IPS-NIHi7 (cell line): ENCODE data around the gene MCF2.

ENCODE experiments used
- DNase-seq: peaks from one replicate; pipeline ENCODE4 v3.0.0; 2012; ENCODE audit warnings: mixed read lengths; ENCODE audit errors: extremely low spot score

MCF2 gene

DNA sequence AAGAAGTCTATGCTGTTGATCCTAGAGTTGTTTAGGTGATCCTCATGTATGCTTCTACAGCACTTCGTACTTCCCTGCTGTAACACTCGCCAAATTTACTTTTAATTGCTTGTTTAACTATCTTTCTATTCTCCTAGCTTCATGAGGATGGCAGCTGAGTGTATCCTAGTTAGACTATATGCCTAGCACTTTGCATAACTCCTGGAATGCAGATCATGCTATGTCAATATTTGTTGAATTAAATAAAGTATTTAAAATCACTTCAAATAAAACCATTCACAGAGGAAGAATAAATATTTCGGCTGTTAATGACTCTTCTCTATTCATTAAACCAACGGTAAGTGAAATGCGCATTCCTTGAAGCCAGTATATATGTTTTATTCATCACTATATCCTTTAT, 122.4 kb downstream of the MCF2 start:
- no peak for DNase-seq

DNA sequence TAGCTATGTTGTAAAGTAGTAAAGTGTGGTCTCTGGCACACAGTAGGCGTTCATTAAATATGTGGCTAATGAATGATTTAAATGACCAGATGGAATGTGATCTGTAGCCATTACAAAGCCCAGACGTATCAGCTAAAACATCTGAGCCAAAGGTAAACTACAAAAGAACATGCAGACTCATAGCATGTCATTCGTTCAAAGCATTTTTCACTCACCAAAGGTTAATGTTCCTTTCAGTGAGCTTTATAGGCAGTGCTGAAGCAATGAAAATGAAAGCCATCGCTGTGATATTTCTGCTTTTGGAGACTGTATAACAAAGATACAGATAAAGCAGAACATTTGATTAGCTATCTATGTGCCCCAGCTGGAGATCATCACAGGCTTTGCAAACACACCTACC, 126.9 kb downstream of the MCF2 start:
- no peak for DNase-seq

DNA sequence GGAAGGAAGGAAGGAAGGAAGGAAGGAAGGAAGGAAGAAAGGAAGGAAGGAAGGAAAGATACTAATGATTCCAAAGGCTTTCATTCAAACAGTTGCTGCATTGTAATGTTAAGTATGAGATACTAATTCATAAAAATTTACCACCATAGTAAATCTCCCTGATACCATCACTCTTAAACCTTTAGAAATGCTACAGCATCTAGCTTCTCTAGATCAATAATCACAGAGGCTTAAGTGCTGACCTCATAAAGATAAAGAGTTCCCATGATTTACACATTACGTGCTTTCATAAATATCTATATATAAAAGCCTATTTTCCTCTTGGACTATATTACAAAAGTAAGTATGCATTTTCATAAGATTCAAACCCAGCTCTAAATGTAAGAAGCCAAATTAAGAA, 141.0 kb downstream of the MCF2 start:
- no peak for DNase-seq

DNA sequence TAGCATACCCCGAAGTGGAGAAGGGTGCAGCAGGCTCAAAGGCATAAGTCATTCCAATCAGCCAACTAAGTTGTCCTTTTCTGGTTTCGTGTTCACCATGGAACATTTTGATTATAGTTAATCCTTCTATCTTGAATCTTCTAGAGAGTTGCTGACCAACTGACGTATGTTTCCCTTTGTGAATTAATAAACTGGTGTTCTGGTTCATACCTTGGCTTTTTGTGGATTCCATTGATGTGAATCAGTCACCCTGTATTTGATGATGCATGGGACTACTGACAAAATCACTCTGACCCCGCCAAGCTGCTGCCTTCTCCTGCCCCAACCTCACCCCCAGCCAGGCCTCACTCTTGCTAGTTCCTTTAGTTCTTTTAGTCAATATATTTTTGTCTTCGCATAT, 144.7 kb downstream of the MCF2 start:
- no peak for DNase-seq

DNA sequence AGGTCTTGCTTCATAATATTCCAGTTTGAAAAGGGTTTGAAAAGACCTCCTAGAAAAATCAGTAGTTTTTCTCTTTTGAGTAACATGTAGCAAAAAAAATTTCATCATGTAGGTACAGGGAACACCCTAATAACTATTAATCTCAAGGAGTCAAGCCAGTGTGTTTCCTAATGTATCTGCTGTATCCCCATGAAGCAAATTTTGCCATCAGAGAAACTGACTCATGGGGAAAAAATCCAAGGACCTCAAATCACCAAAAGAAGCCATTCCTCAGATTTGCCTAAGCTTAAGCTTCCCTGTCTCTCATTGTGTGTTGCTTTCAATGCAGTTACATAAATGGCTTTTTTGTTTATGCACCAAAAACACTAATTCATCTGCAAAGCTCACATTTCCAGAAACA, 147.7 kb downstream of the MCF2 start:
- no peak for DNase-seq

DNA sequence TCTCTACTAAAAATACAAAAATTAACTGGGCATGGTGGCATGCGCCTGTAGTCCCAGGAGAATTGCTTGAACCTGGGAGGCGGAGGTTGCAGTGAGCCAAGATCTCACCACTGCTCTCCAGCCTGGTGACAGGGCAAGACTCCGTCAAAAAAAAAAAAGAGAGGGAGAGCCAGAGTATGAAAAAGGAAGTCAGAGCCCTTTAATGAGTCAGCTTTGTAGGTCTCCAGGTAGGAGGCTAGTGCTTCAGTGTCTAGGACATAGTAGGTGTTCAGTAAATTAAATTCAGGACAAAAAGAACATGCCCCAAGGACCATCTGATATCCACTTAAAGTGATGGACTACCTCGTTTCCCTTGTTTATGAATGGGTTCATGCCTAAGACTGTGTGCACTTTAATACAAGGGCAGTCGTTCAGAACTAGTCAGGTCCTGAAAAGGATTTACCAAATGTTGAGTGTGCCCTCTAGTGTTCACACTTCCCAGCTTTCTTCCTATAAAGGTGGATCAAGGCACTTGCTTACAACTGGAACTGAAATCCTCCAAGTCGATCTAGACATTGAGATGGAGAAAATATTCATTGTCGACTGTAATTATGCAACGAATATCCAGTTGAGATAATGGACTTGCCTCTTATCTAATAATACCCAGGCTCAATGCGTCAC, 148.5 kb downstream of the MCF2 start:
- DNase-seq, result peak; percentile 58

DNA sequence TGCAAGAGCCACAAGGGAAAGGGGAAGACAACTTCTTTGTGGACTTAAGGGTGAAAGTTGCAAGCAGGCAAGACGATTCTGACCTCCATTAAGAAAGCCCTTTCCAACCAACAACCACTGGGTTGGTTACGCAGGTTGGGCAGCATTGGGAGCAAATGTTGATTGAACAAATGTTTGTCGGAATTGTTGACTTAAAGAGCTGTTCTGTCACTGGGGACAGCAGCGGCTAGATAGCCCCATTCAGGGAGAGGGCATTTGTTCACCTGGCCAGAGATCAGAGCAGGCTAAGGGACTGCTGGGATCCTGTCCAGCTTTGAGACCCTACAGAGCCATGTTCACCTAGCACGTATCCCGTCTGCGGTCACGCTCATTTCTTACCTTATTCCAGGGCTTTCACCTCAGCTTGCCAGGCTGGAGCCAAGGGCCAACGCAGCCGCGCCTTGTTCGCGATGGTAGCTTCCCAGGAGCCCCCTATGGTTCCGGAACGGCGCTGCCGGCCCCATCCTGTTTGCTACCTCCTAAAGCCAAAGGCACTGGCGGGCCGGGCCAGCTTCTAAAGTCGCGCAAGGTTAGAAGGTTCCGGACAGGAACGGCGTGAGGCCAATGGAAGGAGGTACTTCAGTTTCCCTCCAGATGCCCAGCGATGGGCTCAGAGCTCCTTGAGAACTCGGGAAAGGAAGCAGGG, 152.8 kb downstream of the MCF2 start:
- DNase-seq, result peak; percentile 17

DNA sequence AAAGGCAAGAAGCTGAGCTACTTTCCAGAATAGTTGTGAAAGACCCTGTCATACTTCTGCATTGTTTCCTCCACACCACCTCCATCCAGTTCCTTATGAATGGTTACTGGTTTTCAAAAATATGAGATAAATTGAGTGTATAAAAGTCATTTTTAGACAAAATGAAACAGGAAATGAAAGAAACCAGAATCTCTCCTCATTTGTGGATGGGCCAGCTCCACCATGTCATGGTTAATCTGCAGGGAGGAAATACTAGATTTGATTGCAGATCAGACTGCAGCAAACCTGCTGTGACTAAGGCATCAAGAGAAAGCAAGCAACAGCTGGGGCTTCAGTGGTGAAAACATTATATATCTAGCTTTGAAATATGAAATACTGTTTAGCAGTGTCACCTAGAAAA, 153.6 kb downstream of the MCF2 start:
- no peak for DNase-seq

DNA sequence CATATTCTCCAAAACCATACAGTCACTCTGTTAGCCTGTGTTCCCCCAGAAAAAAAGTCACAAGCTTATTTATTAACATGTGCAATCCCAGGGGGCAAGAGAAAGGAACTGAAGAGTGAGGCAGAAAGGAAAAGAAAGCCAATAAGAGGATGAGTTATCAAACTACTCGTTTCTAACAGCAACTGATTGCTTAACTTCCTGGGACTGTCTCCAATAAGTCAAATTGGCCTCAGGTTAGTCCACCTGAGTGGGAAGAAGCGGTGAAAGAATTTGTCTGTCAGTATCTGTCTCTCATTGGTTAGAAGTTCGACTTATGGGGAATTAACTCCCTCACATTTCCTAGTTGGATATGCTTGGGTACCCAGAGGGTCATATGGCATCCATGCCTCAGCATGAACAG, 163.4 kb downstream of the MCF2 start:
- no peak for DNase-seq

DNA sequence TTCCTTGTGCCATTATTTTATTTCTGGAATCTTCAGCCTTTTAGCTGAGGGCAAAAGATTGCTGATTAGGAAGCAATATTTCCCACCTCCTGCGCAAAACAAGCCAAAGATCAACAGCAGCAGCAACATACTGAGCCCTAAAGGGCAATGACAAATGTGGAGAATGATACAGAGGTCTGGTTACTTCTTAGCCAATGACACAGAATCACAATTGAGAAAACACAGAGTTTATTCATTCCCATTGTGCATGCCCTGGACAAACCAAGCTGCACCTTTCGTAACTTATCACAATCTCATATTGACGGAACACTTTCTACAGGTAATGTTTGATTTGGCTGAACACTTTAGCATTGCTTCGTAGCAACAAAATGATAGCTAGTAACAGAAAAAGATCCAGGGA, 164.0 kb downstream of the MCF2 start:
- no peak for DNase-seq

DNA sequence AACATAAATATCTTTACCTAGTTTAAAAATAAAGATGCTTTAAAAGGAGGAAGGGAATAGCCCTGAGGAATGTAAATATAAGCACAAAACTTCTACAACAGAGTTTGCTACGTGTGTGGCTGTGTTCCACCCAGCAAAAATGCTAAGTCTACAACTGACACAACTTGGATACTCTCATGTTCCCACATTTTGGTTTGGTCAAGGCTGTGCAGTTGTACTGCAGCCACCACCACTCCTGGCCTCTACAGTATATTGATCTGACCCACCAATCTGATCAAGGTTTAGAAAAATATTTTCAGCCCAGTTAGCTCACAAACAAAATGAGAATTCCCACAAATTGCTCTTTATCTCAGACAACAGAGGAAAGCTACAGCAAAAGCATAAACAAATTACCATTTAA, 165.3 kb downstream of the MCF2 start:
- DNase-seq, result no peak

DNA sequence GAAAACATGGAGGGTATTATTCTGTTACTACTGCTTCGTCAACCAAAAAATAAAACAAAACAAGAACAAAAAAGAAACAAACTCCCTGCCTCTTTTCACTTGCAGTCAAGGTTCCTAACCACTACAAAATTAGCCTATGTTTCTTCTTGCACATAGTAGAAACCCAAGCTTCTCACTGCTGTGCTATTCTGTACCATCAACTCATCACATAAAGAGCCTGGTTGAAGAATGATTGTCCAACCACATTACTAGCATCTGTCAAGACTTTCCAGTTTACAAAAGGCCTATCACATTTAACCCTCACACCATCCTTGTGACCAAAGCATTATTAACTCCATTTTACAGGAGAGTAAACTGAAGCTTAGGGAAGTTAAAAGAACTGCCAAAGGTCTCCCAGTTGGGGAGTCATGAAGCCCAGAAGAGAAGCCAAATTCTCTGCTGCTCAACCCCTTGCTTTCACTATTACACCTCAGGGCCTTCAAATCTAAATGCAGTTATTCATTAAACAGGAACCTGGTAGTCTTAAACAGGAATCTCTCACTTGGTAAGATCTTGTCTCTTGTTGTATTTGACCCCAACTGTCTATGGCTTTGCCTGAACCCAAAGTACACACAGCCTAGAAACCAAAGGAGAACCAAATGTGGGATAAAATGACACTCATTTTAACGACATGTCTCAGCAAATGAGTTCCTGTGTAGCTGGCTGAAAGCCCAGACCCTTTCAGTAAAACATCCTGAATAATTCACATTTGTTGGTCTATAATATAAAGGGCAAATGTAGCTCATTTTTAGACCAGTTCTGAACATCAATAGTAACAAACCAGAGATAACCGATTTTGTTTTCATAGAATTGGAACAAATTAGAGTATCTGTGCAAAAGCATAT, 168.8 kb downstream of the MCF2 start:
- DNase-seq, result no peak

DNA sequence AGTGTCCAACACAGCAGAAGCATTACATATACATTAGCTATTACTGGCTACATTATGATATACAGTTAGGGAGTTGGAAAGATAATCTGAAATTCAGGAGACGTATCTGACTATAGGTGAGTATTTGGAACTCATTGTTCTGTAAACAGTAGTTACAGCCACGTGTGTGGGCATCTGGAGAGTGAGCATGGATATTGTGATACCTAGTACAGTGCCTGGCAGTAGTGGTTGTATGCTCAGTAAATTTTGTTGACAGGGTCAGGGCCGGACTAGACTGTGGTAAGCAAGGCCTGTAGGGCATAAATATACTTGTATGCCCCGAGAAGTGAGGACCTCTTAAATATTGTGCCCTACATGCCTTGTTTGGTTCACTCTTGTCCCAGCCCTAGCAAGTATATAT, 174.5 kb downstream of the MCF2 start:
- DNase-seq, result no peak

DNA sequence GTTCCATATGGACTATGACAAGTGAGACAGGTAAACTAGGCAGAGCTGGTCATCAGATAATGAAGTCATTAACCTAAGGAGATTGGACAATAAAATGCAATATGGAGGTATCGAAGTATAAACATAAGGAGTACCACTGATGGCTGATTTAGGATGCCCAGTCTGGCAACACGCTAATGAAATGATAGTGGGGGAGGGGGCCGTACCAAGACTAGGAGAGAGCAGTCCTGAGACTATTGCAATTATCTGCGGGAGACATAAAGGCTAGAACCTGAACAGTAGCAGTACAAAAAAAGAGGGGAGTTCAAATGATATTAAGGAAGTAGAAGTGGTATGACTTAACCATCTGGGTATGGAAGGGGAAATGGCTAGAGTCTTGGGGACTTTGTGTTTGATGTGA, 175.1 kb downstream of the MCF2 start:
- no peak for DNase-seq
